DND-41 (cell line): ENCODE measurements around the gene POTEC.
"Not testable (repeated sequence)": the region's sequence is repeated elsewhere in the genome, so short reads cannot be mapped to it uniquely, and the experiment has no call there.

Source experiments
- ATAC-seq: fragments of 200-7000 bp; cut with Tn5 transposase; 3 replicates; pipeline ENCODE4 v1.9.1; 2021; ENCODE audit warnings: low read depth; ENCODE audit not compliant: insufficient read depth
- DNase-seq: peaks from one replicate; pipeline ENCODE4 v3.0.0-alpha.2; 2020
- H2AFZ ChIP-seq: 2 replicates; pipeline ENCODE4 v1.6.0; 2012; ENCODE audit warnings: low read depth, low read length
- H3K27ac ChIP-seq: 2 replicates; pipeline ENCODE4 v1.5.1; 2012; ENCODE audit warnings: low read length, inconsistent platforms
- H3K27me3 ChIP-seq: fragments of 200-600 bp; sonication (generic); 2 replicates; pipeline ENCODE4 v1.6.0; 2012; ENCODE audit warnings: low read length, mild to moderate bottlenecking, inconsistent platforms; ENCODE audit not compliant: insufficient read depth, poor library complexity
- H3K36me3 ChIP-seq: 2 replicates; pipeline ENCODE4 v1.5.1; 2012; ENCODE audit warnings: low read length, inconsistent platforms; ENCODE audit not compliant: insufficient read depth
- H3K4me1 ChIP-seq: 2 replicates; pipeline ENCODE4 v1.5.1; 2012; ENCODE audit warnings: mild to moderate bottlenecking, low read length; ENCODE audit not compliant: insufficient read depth
- H3K4me2 ChIP-seq: 2 replicates; pipeline ENCODE4 v1.6.0; 2012; ENCODE audit warnings: mild to moderate bottlenecking, moderate library complexity, low read length, inconsistent platforms; ENCODE audit not compliant: insufficient read depth
- H3K4me3 ChIP-seq, 2 experiments: fragments of 200-600 bp in 1 of 2; shearing (Covaris generic) in 1 of 2; 2 replicates each; pipeline ENCODE4 v1.5.1; 2012 to 2016; ENCODE audit warnings: inconsistent platforms in 2 of 2, low read length in 2 of 2, mild to moderate bottlenecking in 2 of 2, low read depth in 1 of 2, moderate library complexity in 1 of 2
- H3K79me2 ChIP-seq: 2 replicates; pipeline ENCODE4 v1.6.0; 2012; ENCODE audit warnings: low read length, inconsistent platforms; ENCODE audit not compliant: insufficient read depth
- H3K9ac ChIP-seq: 2 replicates; pipeline ENCODE4 v1.6.0; 2012; ENCODE audit warnings: low read depth, mild to moderate bottlenecking, inconsistent platforms, low read length, moderate library complexity
- H3K9me3 ChIP-seq: 2 replicates; pipeline ENCODE4 v1.5.1; 2012; ENCODE audit warnings: low read length, moderate library complexity, mild to moderate bottlenecking, inconsistent platforms; ENCODE audit not compliant: insufficient read depth, severe bottlenecking
- H4K20me1 ChIP-seq: 2 replicates; pipeline ENCODE4 v1.6.0; 2012; ENCODE audit warnings: low read length; ENCODE audit not compliant: insufficient read depth
- CTCF ChIP-seq: IDR thresholded peaks from 2 replicates; pipeline ENCODE4 v1.5.1; 2012; ENCODE audit warnings: borderline replicate concordance, low read length, moderate library complexity, mild to moderate bottlenecking; ENCODE audit not compliant: poor library complexity, severe bottlenecking; ENCODE audit errors: extremely low read depth
- EZH2 ChIP-seq: IDR thresholded peaks from 3 replicates; pipeline ENCODE4 v1.6.1; 2012; ENCODE audit warnings: borderline replicate concordance, low read depth, mild to moderate bottlenecking, moderate library complexity, low read length, inconsistent platforms; ENCODE audit not compliant: severe bottlenecking

POTEC gene

GRCh38 chr18:14543446-14543964 is at the start of gene POTEC:
Gene POTEC, minus strand, starts transcription at chr18:14543600. Its CDS starts 454 bp downstream, at chr18:14543146.
- not testable (repeated sequence) for H3K4me1 ChIP-seq, H3K79me2 ChIP-seq, H3K4me3 ChIP-seq, H3K9me3 ChIP-seq, H2AFZ ChIP-seq, H3K27me3 ChIP-seq, H3K36me3 ChIP-seq, H3K4me2 ChIP-seq, DNase-seq, H3K27ac ChIP-seq, H3K9ac ChIP-seq, ATAC-seq, H4K20me1 ChIP-seq

- no peaks in the 10 kb centered on the region for H4K20me1 ChIP-seq
- H2AFZ ChIP-seq: no peak overlapping the region
- no peaks in the 10 kb centered on the region for H3K36me3 ChIP-seq
- DNase-seq: no peak
- no peaks in the 10 kb centered on the region for H3K4me1 ChIP-seq
- no peaks in the 10 kb centered on the region for H3K79me2 ChIP-seq
- TF ChIP-seq EZH2 (no peak), CTCF (no peak)
- ATAC-seq: no peak
- H3K4me2 ChIP-seq: no peak overlapping the region
- no peaks in the 10 kb centered on the region for H3K27me3 ChIP-seq
- H3K27ac ChIP-seq: no peak overlapping the region
- H3K9me3 ChIP-seq: no peaks in the 10 kb centered on the region
- H3K4me3 ChIP-seq: no peak overlapping the region
- H3K9ac ChIP-seq: no peak overlapping the region
These were observed 34.6 kb upstream of the POTEC start for GRCh38 chr18:14577971-14578370.

- not testable (repeated sequence) for H3K36me3 ChIP-seq
These were observed 16.1 kb upstream of the POTEC start for GRCh38 chr18:14559502-14559901.

GRCh38 chr18:14531659-14532058 is 11.7 kb downstream of the POTEC start:
- not testable (repeated sequence) for H3K27ac ChIP-seq, ATAC-seq, H3K4me1 ChIP-seq, H3K36me3 ChIP-seq, H3K9ac ChIP-seq, H3K79me2 ChIP-seq, H3K9me3 ChIP-seq, H3K4me3 ChIP-seq, H3K4me2 ChIP-seq, H4K20me1 ChIP-seq, H2AFZ ChIP-seq, H3K27me3 ChIP-seq
- DNase-seq: peak; percentile 23

More at GRCh38 chr18:14559502-14559901, 16.1 kb upstream of the POTEC start:
- DNase-seq, ATAC-seq, H3K4me3 ChIP-seq, H4K20me1 ChIP-seq, H3K9me3 ChIP-seq, H3K4me2 ChIP-seq, H2AFZ ChIP-seq, H3K27ac ChIP-seq, H3K4me1 ChIP-seq, H3K9ac ChIP-seq, H3K79me2 ChIP-seq, H3K27me3 ChIP-seq: not testable (repeated sequence)

GRCh38 chr18:14510707-14511106 is 32.7 kb downstream of the POTEC start:
- H3K27ac ChIP-seq, ATAC-seq, H3K4me1 ChIP-seq, H3K4me3 ChIP-seq, H3K9ac ChIP-seq, H3K36me3 ChIP-seq, H3K27me3 ChIP-seq, H3K9me3 ChIP-seq, H3K79me2 ChIP-seq, H3K4me2 ChIP-seq, H2AFZ ChIP-seq, H4K20me1 ChIP-seq, DNase-seq: not testable (repeated sequence)

GRCh38 chr18:14503691-14504090 is 39.7 kb downstream of the POTEC start:
- H3K79me2 ChIP-seq, H3K9ac ChIP-seq, H3K4me1 ChIP-seq, ATAC-seq, H2AFZ ChIP-seq, H3K9me3 ChIP-seq, H3K27me3 ChIP-seq, H4K20me1 ChIP-seq, H3K4me3 ChIP-seq, H3K36me3 ChIP-seq, H3K4me2 ChIP-seq, DNase-seq, H3K27ac ChIP-seq: not testable (repeated sequence)

GRCh38 chr18:14501894-14502293 is 41.5 kb downstream of the POTEC start:
- ATAC-seq, DNase-seq: not testable (repeated sequence)

More at GRCh38 chr18:14501894-14502293, 41.5 kb downstream of the POTEC start:
- H3K79me2 ChIP-seq, H3K27me3 ChIP-seq, H3K9me3 ChIP-seq, H3K4me1 ChIP-seq, H4K20me1 ChIP-seq, H3K4me2 ChIP-seq, H3K27ac ChIP-seq, H3K36me3 ChIP-seq, H2AFZ ChIP-seq, H3K4me3 ChIP-seq, H3K9ac ChIP-seq: not testable (repeated sequence)
